ENCODE results near the gene VN1R5.
"Not testable (repeated sequence)": the region's sequence is repeated elsewhere in the genome, so short reads cannot be mapped to it uniquely, and the experiment has no call there.

The VN1R5 gene

GRCh38 chr1:247255772-247256171, at the start of gene VN1R5:
VN1R5 (plus strand) TSS chr1:247256072.
- DNase-seq, result not testable (repeated sequence)

DNA sequence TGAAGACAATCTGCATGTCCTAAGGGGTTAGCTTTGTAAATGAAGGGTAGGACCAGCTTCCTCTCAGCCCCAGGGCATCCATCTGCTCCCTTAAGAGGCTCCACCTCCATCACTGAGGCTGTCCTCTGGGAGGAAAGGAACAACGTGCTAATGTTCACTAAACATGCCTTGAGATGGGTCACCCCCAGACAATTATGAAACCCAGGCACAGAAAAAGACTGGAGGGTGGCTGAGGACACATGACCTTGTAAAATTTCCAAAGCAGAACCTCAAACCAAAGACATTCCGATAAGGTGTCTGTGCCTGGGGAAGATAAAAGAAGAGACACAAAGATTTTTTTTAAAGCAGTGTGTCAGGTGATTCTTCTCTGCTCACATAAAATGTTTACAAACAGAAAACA, 46.5 kb upstream of the VN1R5 start:
- DNase-seq, result no peak

GRCh38 chr1:247210062-247210375, 45.9 kb upstream of the VN1R5 start:
- DNase-seq, result no peak

DNA sequence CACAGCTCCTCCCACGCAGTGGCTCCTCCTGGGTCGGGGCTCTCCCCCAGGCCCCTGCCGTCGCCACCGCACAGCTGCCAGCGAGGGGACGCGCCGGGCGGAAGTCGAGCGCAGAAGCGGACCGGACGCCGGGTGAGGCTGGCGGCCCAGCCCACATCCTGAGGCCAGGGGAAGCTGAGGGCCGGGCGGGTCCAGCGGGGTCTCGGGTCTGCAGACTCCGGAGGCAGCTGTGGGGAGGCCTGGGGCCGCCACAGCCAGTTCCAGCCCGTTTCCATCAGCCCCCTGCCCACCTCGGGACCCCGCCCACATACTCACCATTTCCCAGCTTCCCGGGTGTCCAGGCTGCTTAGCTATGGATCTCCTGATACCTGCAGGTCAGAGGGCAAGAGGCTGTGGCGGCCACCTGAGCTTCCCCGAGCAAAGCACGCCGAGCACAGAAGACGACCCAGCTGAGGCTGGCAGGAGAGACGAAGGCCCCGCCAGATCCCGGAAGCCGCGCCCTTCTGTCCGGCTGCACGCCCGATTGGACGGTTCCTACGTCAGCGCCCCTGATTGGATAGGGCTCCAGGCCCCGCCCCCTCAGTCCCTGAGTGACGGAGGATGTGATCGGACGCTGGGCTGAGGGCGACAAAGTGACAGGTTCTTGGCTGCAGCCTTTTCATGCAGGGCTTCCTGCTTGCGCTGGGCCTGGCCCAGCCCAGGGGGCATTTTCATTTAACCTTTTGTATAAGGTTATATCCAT, 45.3 kb upstream of the VN1R5 start:
- DNase-seq, result peak; percentile 88

- DNase-seq, result no peak
These were observed 44.5 kb upstream of the VN1R5 start for GRCh38 chr1:247211339-247211738.

DNA sequence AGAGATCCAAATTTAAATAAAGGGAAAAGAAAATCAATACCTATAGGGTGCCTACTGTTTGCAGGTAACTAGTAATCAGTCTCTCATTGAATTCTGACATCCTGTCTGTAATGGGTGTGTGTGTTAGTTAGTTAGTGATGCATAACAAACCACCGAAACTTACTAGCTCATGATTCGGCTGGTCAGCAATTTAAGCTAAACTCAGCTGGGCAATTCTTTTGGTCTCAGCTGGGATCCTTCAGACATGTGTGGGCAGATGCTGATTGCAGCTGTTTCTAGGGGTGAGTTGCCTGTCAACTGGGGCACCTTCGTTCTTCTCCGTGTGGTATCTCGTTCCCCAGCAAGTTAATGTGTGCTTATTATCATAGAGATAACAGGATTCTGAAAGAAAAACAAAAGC, 43.9 kb upstream of the VN1R5 start:
- no peak for DNase-seq

DNA sequence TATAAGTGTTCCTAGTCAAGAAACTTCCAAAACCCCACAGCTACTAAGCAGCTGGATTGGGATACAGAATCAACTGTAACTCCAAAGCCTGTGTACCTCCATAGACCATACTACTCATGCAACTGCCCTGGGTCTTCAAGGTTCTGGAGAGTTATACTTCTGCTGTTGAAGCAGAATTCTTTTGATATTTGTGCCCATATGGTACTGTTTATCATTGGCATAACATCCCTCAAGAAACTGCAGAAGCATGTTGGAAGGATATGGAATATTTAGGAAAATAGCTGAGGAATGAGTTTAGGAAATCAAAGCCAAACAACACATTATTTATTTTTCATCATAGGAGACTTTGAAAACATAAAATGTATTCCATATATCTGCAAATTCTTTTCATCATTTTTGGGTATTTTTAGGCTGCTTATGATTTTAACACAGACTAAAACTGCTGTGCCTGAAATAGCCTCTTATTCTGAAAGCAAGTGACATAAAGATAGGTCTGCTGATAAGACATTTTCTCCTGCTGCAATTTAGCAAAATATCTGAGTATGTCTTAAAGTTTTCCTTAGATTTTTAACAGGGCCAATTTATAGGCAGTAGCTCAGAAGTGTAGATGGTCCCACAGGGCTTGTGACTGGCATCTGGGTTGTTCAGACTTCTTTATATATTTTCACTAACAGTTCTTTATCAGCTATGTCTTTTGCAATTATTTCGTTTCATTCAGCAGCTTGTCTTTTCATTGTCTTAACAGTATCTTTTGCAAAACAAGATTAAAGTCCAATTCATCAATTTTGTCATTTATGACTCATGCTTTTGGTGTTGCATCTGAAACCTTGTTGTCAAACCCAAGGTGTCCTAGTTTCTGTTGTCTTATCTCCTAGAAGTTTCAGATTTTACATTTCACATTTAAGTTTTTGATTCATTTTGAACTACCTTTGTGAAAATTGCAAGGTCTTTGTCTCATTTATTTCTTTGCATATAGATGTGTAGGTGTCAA, 43.0 kb upstream of the VN1R5 start:
- no peak for DNase-seq

GRCh38 chr1:247216261-247216660, 39.6 kb upstream of the VN1R5 start:
- no peak for DNase-seq

DNA sequence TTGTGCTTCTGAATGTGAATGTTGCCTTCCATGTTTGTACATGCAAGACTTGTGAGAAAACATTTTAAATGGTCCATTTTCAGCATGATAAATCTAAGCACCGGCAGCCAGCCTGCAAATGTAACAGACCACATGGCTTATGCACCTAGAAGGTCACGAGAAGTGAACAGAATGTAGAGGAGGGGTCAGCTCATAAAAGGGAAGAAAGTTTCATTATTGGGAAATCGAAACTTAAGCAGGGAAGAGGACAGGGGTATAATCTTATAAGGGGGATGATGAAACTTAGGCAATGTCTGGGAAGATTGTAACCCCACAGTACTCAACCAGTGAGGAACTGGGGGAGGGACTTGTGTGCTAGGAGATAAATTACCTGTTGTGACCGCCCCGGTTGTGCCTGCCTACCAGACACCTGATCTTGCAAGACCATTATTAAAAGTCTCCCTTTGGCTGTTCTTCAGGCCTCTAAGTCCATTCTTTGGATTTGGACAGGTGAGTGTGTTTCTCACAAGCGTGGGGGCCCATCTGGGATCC, 37.7 kb upstream of the VN1R5 start:
- no peak for DNase-seq

DNA sequence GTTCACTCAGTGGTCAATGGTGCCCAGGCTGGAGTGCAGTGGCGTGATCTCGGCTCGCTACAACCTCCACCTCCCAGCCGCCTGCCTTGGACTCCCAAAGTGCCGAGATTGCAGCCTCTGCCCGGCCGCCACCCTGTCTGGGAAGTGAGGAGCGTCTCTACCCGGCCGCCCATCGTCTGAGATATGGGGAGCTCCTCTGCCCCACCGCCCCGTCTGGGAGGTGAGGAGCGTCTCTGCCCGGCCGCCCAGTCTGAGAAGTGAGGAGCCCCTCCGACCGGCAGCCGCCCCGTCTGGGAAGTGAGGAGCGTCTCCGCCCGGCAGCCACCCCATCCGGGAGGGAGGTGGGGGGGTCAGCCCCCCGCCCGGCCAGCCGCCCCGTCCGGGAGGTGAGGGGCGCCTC, 35.6 kb upstream of the VN1R5 start:
- DNase-seq, result not testable (repeated sequence)

- DNase-seq, result no peak
These were observed 33.0 kb upstream of the VN1R5 start for GRCh38 chr1:247222840-247223239.

DNA sequence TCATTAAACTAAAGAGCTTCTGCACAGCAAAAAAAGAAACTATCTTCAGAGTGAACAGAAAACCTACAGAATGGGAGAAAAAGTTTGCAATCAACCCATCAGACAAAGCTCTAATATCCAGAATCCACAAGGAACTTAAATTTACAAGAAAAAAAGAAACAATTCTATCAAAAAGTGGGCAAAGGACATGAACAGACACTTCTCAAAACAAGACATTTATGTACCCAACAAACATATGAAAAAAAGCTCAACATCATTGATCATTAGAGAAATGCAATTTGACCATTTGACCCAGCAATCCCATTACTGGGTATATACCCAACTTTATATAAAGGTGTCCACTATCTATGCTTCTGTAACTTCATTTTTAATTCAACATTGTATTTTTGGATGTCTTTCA, 31.1 kb upstream of the VN1R5 start:
- DNase-seq, result no peak

GRCh38 chr1:247228133-247228532, 27.7 kb upstream of the VN1R5 start:
- no peak for DNase-seq

DNA sequence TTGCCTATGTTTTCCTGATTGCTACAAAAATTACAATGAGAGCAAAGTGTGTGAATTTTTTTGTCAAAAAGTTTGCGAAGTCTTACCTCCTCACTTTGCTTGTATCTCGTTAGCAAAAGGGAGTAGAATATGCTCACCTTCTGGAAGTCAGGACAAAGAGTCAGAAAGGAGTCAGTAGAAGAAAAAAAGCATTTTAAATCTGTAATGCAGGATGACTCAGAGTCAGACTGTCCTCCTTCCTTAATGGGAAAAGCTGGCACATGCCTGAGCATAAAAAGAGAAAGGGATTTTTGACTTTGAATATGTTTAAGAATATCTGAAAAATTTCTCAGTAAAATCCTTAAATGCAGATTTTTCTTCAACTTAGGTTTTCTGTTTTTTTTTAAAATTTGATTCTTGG, 14.2 kb upstream of the VN1R5 start:
- DNase-seq, result no peak

- DNase-seq, result no peak
These were observed 12.2 kb upstream of the VN1R5 start for GRCh38 chr1:247243524-247244137.

- DNase-seq, result no peak
These were observed 9.4 kb upstream of the VN1R5 start for GRCh38 chr1:247246325-247247115.

DNA sequence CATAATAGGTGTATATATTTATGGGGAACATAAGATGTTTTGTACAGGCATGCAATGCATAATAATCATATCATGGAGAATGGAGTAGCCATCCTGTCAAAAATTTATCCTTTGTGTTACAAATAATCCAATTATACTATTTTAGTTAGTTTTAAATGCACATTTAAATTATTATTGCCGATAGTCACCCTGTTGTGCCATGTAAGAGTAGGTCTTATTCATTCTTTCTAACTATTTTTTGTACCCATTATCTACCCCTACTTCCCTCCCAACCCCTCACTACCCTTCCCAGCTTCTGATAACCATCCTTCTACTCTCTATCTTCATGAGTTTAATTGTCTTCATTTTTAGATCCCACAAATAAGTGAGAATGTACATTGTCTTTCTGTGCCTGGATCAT, 8.3 kb upstream of the VN1R5 start:
- DNase-seq, result no peak

DNA sequence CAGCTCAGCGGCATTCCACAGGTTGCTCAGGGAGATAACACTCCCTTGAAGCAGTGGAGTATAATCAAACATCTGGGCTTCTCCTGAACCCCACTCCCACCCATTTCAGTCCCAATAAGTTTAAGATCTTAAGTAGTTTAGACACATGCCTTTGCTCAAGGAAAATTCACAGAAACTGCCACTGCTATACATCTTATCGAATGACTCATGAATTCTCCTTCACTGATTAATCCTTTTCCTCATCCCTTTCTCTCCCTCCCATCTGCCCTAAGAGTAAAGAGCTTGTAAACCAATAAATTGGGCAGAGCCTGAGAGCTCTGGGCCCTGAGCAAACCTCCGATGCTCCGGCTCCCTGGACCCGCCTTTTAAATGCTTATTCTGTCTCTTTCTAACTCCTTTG, 10.2 kb downstream of the VN1R5 start:
- DNase-seq, result no peak

- DNase-seq, result no peak
These were observed 12.6 kb downstream of the VN1R5 start for GRCh38 chr1:247268390-247269045.

GRCh38 chr1:247269133-247269532, 13.3 kb downstream of the VN1R5 start:
- no peak for DNase-seq

GRCh38 chr1:247270003-247270402, 14.1 kb downstream of the VN1R5 start:
- DNase-seq, result no peak

- DNase-seq, result no peak
These were observed 17.1 kb downstream of the VN1R5 start for GRCh38 chr1:247273013-247273412.
